Activated T-helper 2 cell treated with anti-CD3 and anti-CD28 coated beads, Interferon-gamma antibody, Interleukin-2, Interleukin-4, amounts not matched to agents 10 μg/mL and 5 μg/mL and 100 μg/mL, durations not matched to agents 14 hours and 24 hours and 36 hours (primary cell): ENCODE measurements around the gene SCN2A. TPM values are rescaled to one million over a fixed set of nuclear protein-coding genes. Genes with fewer than 3 reads are reported as not detected.
"Not testable (repeated sequence)": the region's sequence is repeated elsewhere in the genome, so short reads cannot be mapped to it uniquely, and the experiment has no call there.

Source experiments
- DNase-seq: peaks from one replicate; pipeline ENCODE4 v3.0.0; 2021; ENCODE audit warnings: low spot score
- H3K27ac Mint-ChIP-seq: one replicate; pipeline ENCODE4 v1.8.0; 2021; ENCODE audit warnings: mixed read lengths
- H3K27me3 Mint-ChIP-seq: one replicate; pipeline ENCODE4 v1.8.0; 2021; ENCODE audit warnings: low read depth, mixed read lengths
- H3K36me3 Mint-ChIP-seq: one replicate; pipeline ENCODE4 v1.8.0; 2021; ENCODE audit warnings: low read depth, mixed read lengths
- H3K4me1 Mint-ChIP-seq: one replicate; pipeline ENCODE4 v1.8.0; 2021; ENCODE audit warnings: low read depth, mixed read lengths
- H3K4me3 Mint-ChIP-seq: one replicate; pipeline ENCODE4 v1.8.0; 2021; ENCODE audit warnings: low read depth, mild to moderate bottlenecking, moderate library complexity, mixed read lengths
- H3K9me3 Mint-ChIP-seq: one replicate; pipeline ENCODE4 v1.8.0; 2021; ENCODE audit warnings: mixed read lengths
- intact Hi-C: fragments of 100-400 bp; cut with micrococcal nuclease; formaldehyde crosslinking; loops from one replicate; pipeline ENCODE4 v1.15.1; 2023
- total RNA-seq: library from RNA; stranded (reverse); gene quantifications from 2 replicates; pipeline ENCODE4 v1.2.3, GENCODE V29; 2022

The SCN2A gene
- total RNA-seq, 1 donor from 2014 or later: not detected

- Mint-ChIP-seq H3K27ac (no peak overlapping the region), H3K4me3 (no peak overlapping the region), H3K4me1 (peaks cover 2% of the 10 kb centered on the region), H3K27me3 (peaks cover 7% of the 10 kb centered on the region), H3K9me3 (no peaks in the 10 kb centered on the region), H3K36me3 (no peaks in the 10 kb centered on the region)
- intact Hi-C loops: no loop called here
- DNase-seq: no peak
Measured at GRCh38 chr2:165295643-165296042, 56.4 kb downstream of the SCN2A start.

- Mint-ChIP-seq H3K36me3 (no peaks in the 10 kb centered on the region), H3K27me3 (peaks cover 10% of the 10 kb centered on the region), H3K27ac (no peak overlapping the region), H3K9me3 (no peaks in the 10 kb centered on the region), H3K4me1 (no peaks in the 10 kb centered on the region), H3K4me3 (no peak overlapping the region)
- no peak for DNase-seq
- intact Hi-C loops: no loop called here
Measured at GRCh38 chr2:165305391-165306096, 66.3 kb downstream of the SCN2A start.

- H3K4me3 Mint-ChIP-seq: no peak overlapping the region
- no peaks in the 10 kb centered on the region for H3K36me3 Mint-ChIP-seq
- H3K9me3 Mint-ChIP-seq: no peaks in the 10 kb centered on the region
- no peaks in the 10 kb centered on the region for H3K4me1 Mint-ChIP-seq
- no peak overlapping the region for H3K27ac Mint-ChIP-seq
- peaks cover 10% of the 10 kb centered on the region for H3K27me3 Mint-ChIP-seq
- no peak for DNase-seq
- intact Hi-C loops: no loop called here
Measured at GRCh38 chr2:165307317-165307716, 68.1 kb downstream of the SCN2A start.

GRCh38 chr2:165311949-165312348, 72.7 kb downstream of the SCN2A start:
- DNase-seq: no peak
- H3K27me3 Mint-ChIP-seq: peaks cover 2% of the 10 kb centered on the region
- intact Hi-C loops: no loop called here
- no peaks in the 10 kb centered on the region for H3K36me3 Mint-ChIP-seq
- peaks cover 13% of the 10 kb centered on the region for H3K4me1 Mint-ChIP-seq
- no peaks in the 10 kb centered on the region for H3K9me3 Mint-ChIP-seq
- H3K27ac Mint-ChIP-seq: no peak overlapping the region
- H3K4me3 Mint-ChIP-seq: no peak overlapping the region

GRCh38 chr2:165312999-165313398, 73.8 kb downstream of the SCN2A start:
- Mint-ChIP-seq H3K27me3 (no peaks in the 10 kb centered on the region), H3K36me3 (no peaks in the 10 kb centered on the region), H3K4me3 (no peak overlapping the region), H3K4me1 (peaks cover 13% of the 10 kb centered on the region), H3K27ac (no peak overlapping the region), H3K9me3 (no peaks in the 10 kb centered on the region)
- DNase-seq: no peak
- intact Hi-C loops: no loop called here

GRCh38 chr2:165313509-165313908, 74.3 kb downstream of the SCN2A start:
- no peak for DNase-seq
- Mint-ChIP-seq H3K36me3 (no peaks in the 10 kb centered on the region), H3K4me3 (no peak overlapping the region), H3K9me3 (no peaks in the 10 kb centered on the region), H3K4me1 (peaks cover 13% of the 10 kb centered on the region), H3K27me3 (no peaks in the 10 kb centered on the region), H3K27ac (no peak overlapping the region)
- intact Hi-C loops: no loop called here

- Mint-ChIP-seq H3K4me3 (no peak overlapping the region), H3K27me3 (peaks cover 11% of the 10 kb centered on the region), H3K9me3 (no peaks in the 10 kb centered on the region), H3K4me1 (peaks cover 9% of the 10 kb centered on the region), H3K27ac (no peak overlapping the region), H3K36me3 (no peaks in the 10 kb centered on the region)
- intact Hi-C loops: no loop called here
- no peak for DNase-seq
Measured at GRCh38 chr2:165328272-165328671, 89.1 kb downstream of the SCN2A start.

- DNase-seq, H3K27me3 Mint-ChIP-seq, H3K27ac Mint-ChIP-seq, H3K4me1 Mint-ChIP-seq, H3K36me3 Mint-ChIP-seq, intact Hi-C loops, H3K9me3 Mint-ChIP-seq, H3K4me3 Mint-ChIP-seq: not testable (repeated sequence)
Measured at GRCh38 chr2:165344276-165344675, 105.1 kb downstream of the SCN2A start.

- H3K27ac Mint-ChIP-seq: no peak overlapping the region
- H3K36me3 Mint-ChIP-seq: no peaks in the 10 kb centered on the region
- no peaks in the 10 kb centered on the region for H3K27me3 Mint-ChIP-seq
- H3K4me3 Mint-ChIP-seq: no peak overlapping the region
- no peaks in the 10 kb centered on the region for H3K4me1 Mint-ChIP-seq
- H3K9me3 Mint-ChIP-seq: no peaks in the 10 kb centered on the region
- intact Hi-C loops: no loop called here
- DNase-seq: no peak
Measured at GRCh38 chr2:165348441-165348840, 109.2 kb downstream of the SCN2A start.

- no peaks in the 10 kb centered on the region for H3K9me3 Mint-ChIP-seq
- H3K27me3 Mint-ChIP-seq: no peaks in the 10 kb centered on the region
- no peak overlapping the region for H3K4me3 Mint-ChIP-seq
- no peak overlapping the region for H3K27ac Mint-ChIP-seq
- H3K4me1 Mint-ChIP-seq: no peaks in the 10 kb centered on the region
- no peaks in the 10 kb centered on the region for H3K36me3 Mint-ChIP-seq
- intact Hi-C loops: no loop called here
- no peak for DNase-seq
Measured at GRCh38 chr2:165349181-165349580, 110.0 kb downstream of the SCN2A start.

GRCh38 chr2:165357758-165358157, 118.5 kb downstream of the SCN2A start:
- intact Hi-C loops: no loop called here
- DNase-seq: no peak
- no peak overlapping the region for H3K27ac Mint-ChIP-seq
- H3K4me1 Mint-ChIP-seq: no peaks in the 10 kb centered on the region
- H3K27me3 Mint-ChIP-seq: no peaks in the 10 kb centered on the region
- H3K9me3 Mint-ChIP-seq: no peaks in the 10 kb centered on the region
- H3K4me3 Mint-ChIP-seq: no peak overlapping the region
- H3K36me3 Mint-ChIP-seq: no peaks in the 10 kb centered on the region

- no peak for DNase-seq
- Mint-ChIP-seq H3K9me3 (no peaks in the 10 kb centered on the region), H3K27me3 (no peaks in the 10 kb centered on the region), H3K4me1 (peaks cover 5% of the 10 kb centered on the region), H3K36me3 (no peaks in the 10 kb centered on the region), H3K27ac (no peak overlapping the region), H3K4me3 (no peak overlapping the region)
- intact Hi-C loops: no loop called here
Measured at GRCh38 chr2:165361514-165361913, 122.3 kb downstream of the SCN2A start.

- intact Hi-C loops: no loop called here
- no peak overlapping the region for H3K4me3 Mint-ChIP-seq
- H3K36me3 Mint-ChIP-seq: no peaks in the 10 kb centered on the region
- H3K27me3 Mint-ChIP-seq: no peaks in the 10 kb centered on the region
- no peaks in the 10 kb centered on the region for H3K9me3 Mint-ChIP-seq
- no peak overlapping the region for H3K27ac Mint-ChIP-seq
- peaks cover 5% of the 10 kb centered on the region for H3K4me1 Mint-ChIP-seq
- no peak for DNase-seq
Measured at GRCh38 chr2:165369131-165369897, 130.1 kb downstream of the SCN2A start.
